MCF 10A (cell line): ENCODE results near the gene CEBPZOS. TPM values are rescaled to one million over a fixed set of nuclear protein-coding genes. Genes with fewer than 3 reads are reported as not detected.

Experiments used
- BruUV-seq: library from RNA; stranded (reverse); fragments of 400-500 nt; replicated peaks from 2 replicates; lab custom pipeline; 2021; lab: Mats Ljungman, UMichigan
- CTCF ChIA-PET: fragments of 300-600 bp; sonication (Branson Sonifier 250); formaldehyde crosslinking; extraction: SDS; loops from one replicate; lab custom pipeline; 2021; ENCODE audit warnings: antibody characterized with exemption, inconsistent platforms; lab: Yijun Ruan, JAX
- POLR2A ChIA-PET: fragments of 300-600, 350-650 bp; sonication (Branson Sonifier 250); formaldehyde crosslinking; extraction: SDS; loops from one replicate; lab custom pipeline; 2020; ENCODE audit warnings: antibody characterized with exemption, inconsistent platforms; lab: Yijun Ruan, JAX
- DNase-seq: peaks from one replicate; pipeline ENCODE4 v3.0.0-alpha.2; 2018; ENCODE audit not compliant: unreplicated experiment
- H3K27ac Mint-ChIP-seq: one replicate; pipeline ENCODE4 v1.8.0; 2022; ENCODE audit warnings: mild to moderate bottlenecking, low read depth, mixed read lengths; ENCODE audit not compliant: unreplicated experiment
- H3K27me3 Mint-ChIP-seq: one replicate; pipeline ENCODE4 v1.8.0; 2022; ENCODE audit warnings: mixed read lengths; ENCODE audit not compliant: insufficient read depth, unreplicated experiment
- H3K36me3 Mint-ChIP-seq: one replicate; pipeline ENCODE4 v1.8.0; 2022; ENCODE audit warnings: mild to moderate bottlenecking, moderate library complexity, mixed read lengths; ENCODE audit not compliant: insufficient read depth, unreplicated experiment
- H3K4me1 Mint-ChIP-seq: one replicate; pipeline ENCODE4 v1.8.0; 2022; ENCODE audit warnings: mixed read lengths; ENCODE audit not compliant: insufficient read depth, unreplicated experiment
- H3K4me3 Mint-ChIP-seq: one replicate; pipeline ENCODE4 v1.8.0; 2022; ENCODE audit warnings: mild to moderate bottlenecking, moderate library complexity, mixed read lengths; ENCODE audit not compliant: unreplicated experiment
- H3K9me3 Mint-ChIP-seq: one replicate; pipeline ENCODE4 v1.8.0; 2022; ENCODE audit warnings: mixed read lengths; ENCODE audit not compliant: unreplicated experiment
- CTCF ChIP-seq: fragments of 200-600 bp; IDR thresholded peaks from one replicate; pipeline ENCODE4 v1.8.0; 2022; ENCODE audit warnings: antibody characterized with exemption, mild to moderate bottlenecking; ENCODE audit not compliant: unreplicated experiment
- intact Hi-C: fragments of 100-400 bp; cut with micrococcal nuclease; formaldehyde crosslinking; loops from 2 replicates; pipeline ENCODE4 v1.14.1; 2022
- total RNA-seq: library from RNA; stranded (reverse); gene quantifications from 2 replicates; pipeline ENCODE4 v1.2.3, GENCODE V29; 2022

The CEBPZOS gene
- total RNA-seq, 1 experiment from 2014 or later = 38.5 TPM

DNA sequence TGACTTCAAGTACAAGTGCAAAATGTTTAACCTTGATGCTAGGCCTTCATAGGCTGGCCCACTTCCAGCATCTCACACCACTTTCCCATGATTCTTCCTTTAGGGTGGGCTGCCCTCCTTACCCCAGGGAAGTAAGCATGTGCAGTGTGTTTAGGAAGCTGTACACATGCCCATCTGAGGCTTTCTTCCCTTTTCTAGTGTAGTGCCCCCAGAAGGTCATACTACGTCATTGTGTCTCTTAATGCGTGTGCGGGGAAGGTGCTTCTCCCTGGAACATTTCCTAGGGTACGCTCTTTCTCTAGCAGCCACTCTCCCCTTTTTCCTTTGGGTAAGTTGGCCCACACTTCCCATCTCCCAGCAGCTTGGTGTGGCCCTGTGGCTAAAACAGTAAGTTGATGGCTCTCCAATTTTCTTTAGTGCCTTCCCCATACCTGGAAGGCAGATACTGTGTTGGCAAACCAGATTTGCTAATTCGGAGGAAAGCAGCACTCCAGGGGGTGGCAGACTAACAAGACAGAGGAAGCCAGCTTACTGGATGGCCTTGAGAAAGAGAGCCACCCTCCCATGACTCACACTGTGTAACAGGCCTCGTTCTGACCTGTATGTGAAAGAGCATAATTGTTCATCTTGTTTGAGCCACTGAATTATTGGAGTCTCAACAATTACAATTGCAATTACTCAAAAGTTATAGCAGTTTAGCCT, 6.7 kb upstream of the CEBPZOS start:
- H3K36me3 Mint-ChIP-seq = no peaks in the 10 kb centered on the region
- H3K27ac Mint-ChIP-seq = peak overlapping the region; percentile 68
- H3K4me1 Mint-ChIP-seq = peaks cover 14% of the 10 kb centered on the region
- DNase-seq = peak; percentile 95
- no peak for TF ChIP-seq CTCF
- no peak overlapping the region for H3K4me3 Mint-ChIP-seq
- BruUV-seq = no TSS peak
- intact Hi-C loops = no loop called here
- no peaks in the 10 kb centered on the region for H3K27me3 Mint-ChIP-seq
- H3K9me3 Mint-ChIP-seq = no peaks in the 10 kb centered on the region
- ChIA-PET CTCF (interaction anchor here (0.5 to 5.8 kb wide), 7 partner anchors 11 to 689 kb away, joined by 3 to 32 read pairs (median 4); no protein-coding TSS in a partner anchor), POLR2A (interaction anchor here (0.6 to 3.1 kb wide), 7 partner anchors 9 to 1091 kb away, joined by 3 to 13 read pairs (median 3); partner anchors contain the start of gene EIF2AK2)

DNA sequence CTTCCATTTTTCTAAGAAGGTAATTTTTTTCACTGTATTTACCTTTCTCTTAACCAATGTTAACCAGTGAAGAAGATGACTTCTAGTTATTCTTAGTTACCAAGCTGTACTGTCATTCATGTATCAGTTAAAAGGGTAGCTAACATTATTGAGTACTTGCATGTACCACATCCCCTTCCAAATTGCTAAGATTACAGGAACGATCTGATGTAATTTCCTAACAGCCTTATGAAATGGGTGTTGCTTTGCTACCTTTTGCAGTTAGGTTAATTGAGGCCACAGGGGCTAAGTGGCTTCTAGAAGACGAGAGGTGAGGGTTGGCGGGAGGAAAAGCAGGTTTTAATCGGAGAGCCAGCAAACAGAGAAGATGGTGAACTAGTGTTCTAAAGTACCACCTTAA, 6.0 kb upstream of the CEBPZOS start:
- Mint-ChIP-seq H3K27ac (peak overlapping the region; percentile 68), H3K4me3 (no peak overlapping the region), H3K9me3 (no peaks in the 10 kb centered on the region), H3K36me3 (no peaks in the 10 kb centered on the region), H3K27me3 (no peaks in the 10 kb centered on the region), H3K4me1 (peaks cover 14% of the 10 kb centered on the region)
- CTCF ChIA-PET = interaction anchor here (0.6 to 5.8 kb wide), 4 partner anchors 12 to 24 kb away, joined by 4 to 32 read pairs (median 6); no protein-coding TSS in a partner anchor
- DNase-seq = peak; percentile 27
- POLR2A ChIA-PET = interaction anchor here (0.6 to 3.1 kb wide), 4 partner anchors 8 to 118 kb away, joined by 3 to 13 read pairs (median 8); partner anchors contain the start of gene EIF2AK2
- BruUV-seq = no TSS peak
- no peak for TF ChIP-seq CTCF
- intact Hi-C loops = no loop called here

DNA sequence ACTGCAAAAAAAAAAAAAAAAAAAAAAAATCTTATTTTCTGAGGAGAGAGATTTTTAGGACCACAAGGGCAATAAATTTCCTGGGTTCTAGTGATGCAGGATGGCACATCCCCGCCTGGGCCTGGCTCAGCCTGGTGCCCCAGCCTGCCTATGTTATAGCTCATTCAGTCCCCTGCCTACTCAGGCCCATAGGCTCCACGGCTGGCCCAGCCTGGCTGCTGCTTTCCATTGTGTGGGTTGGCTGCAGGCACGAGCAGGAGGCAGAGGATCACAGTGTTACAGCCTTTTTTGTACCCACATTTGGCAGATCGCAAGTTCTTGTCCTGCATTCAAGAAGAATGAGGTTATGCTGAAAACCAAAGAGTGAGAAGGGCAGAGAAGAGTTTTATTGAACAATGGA, 5.0 kb upstream of the CEBPZOS start:
- intact Hi-C loops = no loop called here
- BruUV-seq = no TSS peak
- no peaks in the 10 kb centered on the region for H3K27me3 Mint-ChIP-seq
- no peak for TF ChIP-seq CTCF
- H3K36me3 Mint-ChIP-seq = no peaks in the 10 kb centered on the region
- ChIA-PET CTCF (interaction anchor here (0.6 to 5.8 kb wide), 2 partner anchors 22 to 57 kb away, joined by 4 to 32 read pairs; no protein-coding TSS in a partner anchor), POLR2A (interaction anchor here (0.7 to 3.1 kb wide), 4 partner anchors 11 to 145 kb away, joined by 4 to 13 read pairs (median 8); partner anchors contain the start of gene EIF2AK2)
- H3K4me1 Mint-ChIP-seq = peaks cover 14% of the 10 kb centered on the region
- DNase-seq = no peak
- H3K9me3 Mint-ChIP-seq = no peaks in the 10 kb centered on the region
- no peak overlapping the region for H3K27ac Mint-ChIP-seq
- no peak overlapping the region for H3K4me3 Mint-ChIP-seq

GRCh38 chr2:37191747-37192146, 4.5 kb upstream of the CEBPZOS start:
- no peak for TF ChIP-seq CTCF
- CTCF ChIA-PET = interaction anchor here (5.8 kb wide), 1 partner anchor 23 kb away, joined by 32 read pairs; no protein-coding TSS in a partner anchor
- H3K27ac Mint-ChIP-seq = no peak overlapping the region

More at GRCh38 chr2:37191747-37192146, 4.5 kb upstream of the CEBPZOS start:
- H3K4me3 Mint-ChIP-seq = no peak overlapping the region
- POLR2A ChIA-PET = interaction anchor here (0.7 to 2.4 kb wide), 2 partner anchors 11 to 19 kb away, joined by 3 to 12 read pairs; no protein-coding TSS in a partner anchor
- no peak for DNase-seq
- no peaks in the 10 kb centered on the region for H3K9me3 Mint-ChIP-seq
- no peaks in the 10 kb centered on the region for H3K36me3 Mint-ChIP-seq
- BruUV-seq = no TSS peak
- H3K27me3 Mint-ChIP-seq = no peaks in the 10 kb centered on the region
- peaks cover 14% of the 10 kb centered on the region for H3K4me1 Mint-ChIP-seq
- intact Hi-C loops = no loop called here
